ENCODE measurements around the gene CCDC107.

CCDC107 gene

DNA sequence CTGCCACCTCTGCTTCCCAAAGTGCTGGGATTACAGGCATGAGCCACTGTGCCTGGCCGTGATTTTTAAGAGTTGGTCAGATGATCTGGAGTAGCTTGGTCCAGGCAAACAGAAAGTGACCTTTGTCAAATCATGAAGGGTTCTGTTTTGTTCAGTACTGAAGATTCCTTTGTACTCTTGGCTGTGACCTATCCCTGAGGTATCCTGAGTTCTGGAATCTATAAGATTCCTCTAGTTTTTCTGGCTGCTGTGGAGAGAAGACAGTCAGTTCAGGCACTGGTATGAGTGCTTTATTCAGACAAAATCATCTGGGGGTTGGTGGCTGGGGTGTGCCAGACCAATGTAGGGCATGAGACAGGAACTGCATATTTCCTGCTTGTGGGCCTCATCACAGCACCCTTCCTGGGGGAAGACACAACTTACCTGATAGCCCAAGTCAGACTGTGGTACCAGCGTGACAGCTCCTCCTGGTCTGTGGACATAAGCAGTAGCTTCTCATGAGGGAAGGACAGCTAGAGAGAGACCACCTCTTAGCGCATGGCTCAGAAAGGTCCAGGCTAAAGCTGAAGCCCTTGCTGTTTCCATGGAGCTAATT is 3.8 kb downstream of the CCDC107 start:
- no peak for DNase-seq (ENCODE audit: low spot score)

DNA sequence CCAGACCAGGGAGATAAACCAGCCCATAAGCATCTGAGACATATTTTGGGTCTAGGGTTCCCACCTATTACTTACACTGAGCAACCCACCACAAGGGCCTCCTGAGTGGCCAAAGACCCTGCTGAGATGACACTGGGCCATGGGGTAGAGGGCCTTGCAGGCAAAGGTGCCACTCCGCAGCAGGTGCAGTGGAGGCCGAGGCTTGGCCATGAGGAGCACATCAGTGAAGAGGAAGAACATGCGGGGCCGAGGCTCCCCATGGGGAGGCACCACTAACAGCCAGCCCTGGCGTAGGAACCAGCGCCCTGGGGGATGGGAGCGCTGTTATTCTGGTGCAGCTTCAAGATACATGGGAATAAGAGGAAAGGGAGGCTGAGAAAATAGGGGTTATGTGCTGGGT is 4.3 kb downstream of the CCDC107 start:
- DNase-seq (ENCODE audit: low spot score): no peak

DNA sequence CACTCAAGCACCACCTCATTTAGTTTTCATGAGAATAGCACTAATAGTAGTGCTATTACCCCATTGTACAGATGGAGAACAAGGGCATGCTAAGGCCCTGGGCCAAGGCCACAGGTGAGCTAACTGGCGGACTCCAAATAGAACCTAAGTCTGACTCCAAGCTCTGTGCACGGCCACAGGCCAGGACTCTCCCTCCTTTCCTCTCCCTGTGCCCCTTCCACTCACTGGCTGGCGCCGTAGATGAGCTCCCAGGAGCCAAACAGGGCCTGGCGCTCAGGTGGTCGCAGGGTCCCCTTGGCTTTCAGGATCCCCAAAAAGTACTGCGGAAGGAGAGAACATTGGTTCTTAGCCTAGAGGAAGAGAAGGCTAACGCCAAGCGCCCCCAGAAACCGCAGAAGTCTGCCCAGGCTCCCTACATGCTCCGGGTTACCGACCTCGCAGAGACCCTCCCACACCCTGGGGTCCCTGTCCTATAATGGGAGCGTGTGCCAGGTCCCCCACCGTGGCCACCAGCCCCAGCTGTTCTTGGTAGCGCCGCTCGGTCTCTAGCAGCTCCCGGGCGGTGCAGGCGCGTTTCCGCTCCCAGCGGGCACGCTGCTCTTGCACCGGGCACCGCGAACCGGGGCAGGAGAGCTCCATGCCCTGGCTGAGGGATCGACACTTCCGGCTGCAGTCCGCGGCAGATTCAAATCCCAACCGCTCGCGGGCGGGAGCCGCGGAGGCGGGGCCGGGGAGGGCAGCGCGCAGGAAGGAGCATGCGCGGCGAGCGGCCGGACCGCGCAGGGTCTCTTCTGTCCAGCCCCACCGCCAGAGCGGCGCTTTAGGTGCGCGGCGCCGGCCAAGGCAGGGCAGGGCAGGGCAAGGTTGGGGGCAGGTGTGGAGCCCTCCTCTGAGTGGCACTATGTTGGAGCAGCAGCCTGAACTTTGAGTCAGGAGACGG is 6.7 kb downstream of the CCDC107 start, which contains the start of gene ARHGEF39:
ARHGEF39 (minus strand) TSS at position 665 of the 940 bp plus-strand sequence; CDS start at position 639, 26 bp downstream.
- peak; percentile 75 for DNase-seq (ENCODE audit: low spot score)

DNA sequence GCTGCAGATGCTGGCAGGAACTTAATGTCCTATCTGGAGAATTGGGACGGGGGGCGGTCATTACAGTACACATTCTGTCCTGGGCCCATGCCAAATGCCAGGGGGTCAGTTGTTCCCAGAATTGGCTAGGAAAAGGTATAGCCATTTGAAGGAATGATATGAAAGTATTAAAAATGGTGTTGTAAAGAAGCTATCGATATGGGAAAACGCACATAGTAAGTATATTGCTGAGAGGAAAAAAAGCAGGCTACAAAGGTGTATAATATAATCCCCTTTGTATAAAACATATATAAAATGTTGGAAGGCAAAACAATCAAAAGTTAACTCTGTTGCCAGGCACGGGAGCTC is 7.4 kb downstream of the CCDC107 start:
- DNase-seq (ENCODE audit: low spot score): no peak

DNA sequence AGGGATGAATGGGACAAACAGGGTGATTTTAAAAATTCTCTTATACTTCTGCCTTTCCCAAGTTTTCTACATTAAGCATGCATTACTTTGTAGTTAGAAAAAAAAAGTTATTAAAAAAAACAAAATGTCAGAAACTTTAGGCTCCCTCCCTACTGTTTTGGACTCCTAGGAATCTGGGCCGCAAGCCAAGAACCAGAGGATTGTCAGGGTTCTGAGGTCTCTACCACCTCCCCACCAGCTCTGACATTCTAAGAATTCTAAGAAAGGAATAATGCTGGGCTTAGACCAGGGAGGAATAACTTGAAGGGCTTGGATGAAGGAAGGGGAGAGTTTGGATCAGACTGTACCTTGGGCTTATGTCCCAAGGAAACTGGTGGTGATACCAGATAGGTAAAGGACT is 8.0 kb downstream of the CCDC107 start:
- no peak for DNase-seq (ENCODE audit: low spot score)

DNA sequence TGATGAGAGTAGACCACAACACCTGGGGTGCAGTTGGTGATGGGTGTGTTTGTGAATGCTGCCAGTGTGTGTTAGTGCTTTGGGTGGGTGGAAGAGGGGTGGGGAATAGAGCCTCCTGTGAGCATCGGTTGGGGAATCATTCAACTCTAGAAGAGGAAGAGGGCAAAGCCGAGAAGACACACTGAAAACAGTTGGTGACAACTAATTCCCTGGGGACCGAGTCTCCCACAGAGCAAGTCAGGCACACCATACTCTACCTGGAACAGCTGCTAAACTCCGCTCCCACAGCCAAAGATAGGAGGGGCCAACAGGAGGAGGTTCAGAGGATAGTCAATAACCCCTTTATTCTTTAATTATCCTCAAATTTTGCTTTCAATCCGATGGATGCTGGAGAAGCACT is 8.5 kb downstream of the CCDC107 start:
- DNase-seq (ENCODE audit: low spot score): no peak

DNA sequence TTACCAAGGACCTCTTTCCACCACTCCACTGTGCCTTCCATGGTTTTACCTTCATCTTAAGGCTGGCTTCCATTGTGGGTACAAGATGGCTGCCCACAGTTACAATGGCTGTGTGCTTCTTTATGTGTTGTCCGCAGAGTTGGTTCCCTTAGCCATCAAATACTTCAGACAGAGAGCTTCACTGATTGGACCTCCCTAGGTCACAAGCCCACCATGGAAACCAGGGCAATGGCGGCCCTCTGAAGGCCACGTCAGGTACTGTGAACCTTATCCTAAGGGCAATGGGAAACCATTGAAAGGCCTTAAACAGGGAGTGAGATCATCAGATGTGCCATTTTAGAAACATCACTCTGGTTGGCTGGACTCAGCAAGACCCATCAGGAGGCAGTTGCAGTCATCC is 9.8 kb downstream of the CCDC107 start:
- no peak for DNase-seq (ENCODE audit: low spot score)

DNA sequence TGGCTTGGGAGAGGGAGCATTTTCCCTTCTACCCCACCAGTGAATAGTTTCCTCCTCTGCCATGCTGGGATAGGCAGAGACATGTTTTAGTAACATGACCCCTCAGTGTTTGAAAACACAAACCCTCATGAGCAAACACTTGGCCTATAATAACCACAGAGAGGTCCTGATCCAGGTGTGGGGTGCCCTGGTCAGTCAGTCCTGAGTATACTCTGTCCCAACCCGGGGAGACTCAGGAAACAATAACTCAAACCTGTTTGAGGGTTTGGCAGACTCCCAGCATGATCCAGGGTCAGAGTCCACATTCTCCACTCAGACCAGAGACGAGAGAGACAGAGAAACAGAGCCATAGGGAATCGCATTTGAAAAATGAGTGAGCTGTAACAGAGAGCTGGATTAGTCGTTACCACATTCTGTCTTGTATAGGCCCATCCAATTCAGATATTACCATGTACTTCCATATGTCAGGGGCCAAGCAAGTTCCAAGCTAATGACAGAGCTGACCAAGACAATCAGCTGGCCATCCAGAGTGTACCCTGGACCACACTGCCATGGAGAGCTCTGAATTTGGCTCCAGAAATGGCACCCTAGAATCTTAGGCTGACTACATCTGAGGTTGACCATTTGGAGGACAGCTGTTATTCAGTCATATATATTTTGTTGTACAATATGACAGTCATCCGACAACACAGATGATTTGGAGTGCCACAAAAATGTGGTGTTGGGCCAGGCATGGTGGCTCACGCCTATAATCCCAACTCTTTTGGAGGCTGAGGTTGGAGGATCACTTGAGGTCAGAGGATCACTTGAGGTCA is 11.4 kb downstream of the CCDC107 start:
- DNase-seq (ENCODE audit: low spot score): no peak

DNA sequence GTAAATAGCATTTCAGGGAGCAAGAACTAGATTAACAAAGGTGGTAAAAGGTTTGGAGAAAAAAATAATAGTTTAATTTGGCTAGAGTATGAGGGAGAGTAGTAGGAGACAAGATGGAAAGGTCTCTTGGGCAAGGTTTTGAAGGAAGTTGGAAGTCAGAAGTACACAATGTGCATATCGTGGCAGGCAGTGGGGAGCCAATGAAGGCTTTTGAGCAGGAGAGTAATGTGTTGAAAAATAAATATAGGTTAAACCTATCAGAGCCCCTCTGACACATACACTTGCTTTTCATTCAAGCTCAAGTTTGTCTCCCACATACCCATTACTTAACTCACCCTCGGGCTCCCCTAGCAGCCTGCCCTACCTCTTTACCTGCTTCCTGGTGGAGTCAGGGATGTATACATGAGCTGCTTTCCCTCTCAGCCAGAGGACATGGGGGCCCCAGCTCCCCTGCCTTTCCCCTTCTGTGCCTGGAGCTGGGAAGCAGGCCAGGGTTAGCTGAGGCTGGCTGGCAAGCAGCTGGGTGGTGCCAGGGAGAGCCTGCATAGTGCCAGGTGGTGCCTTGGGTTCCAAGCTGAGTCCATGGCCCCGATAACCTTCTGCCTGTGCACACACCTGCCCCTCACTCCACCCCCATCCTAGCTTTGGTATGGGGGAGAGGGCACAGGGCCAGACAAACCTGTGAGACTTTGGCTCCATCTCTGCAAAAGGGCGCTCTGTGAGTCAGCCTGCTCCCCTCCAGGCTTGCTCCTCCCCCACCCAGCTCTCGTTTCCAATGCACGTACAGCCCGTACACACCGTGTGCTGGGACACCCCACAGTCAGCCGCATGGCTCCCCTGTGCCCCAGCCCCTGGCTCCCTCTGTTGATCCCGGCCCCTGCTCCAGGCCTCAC is 15.3 kb downstream of the CCDC107 start, which contains the start of gene CA9:
CA9 (plus strand) TSS at position 797 of the 893 bp plus-strand sequence; CDS start at position 829, 32 bp downstream.
- DNase-seq (ENCODE audit: low spot score): peak; percentile 57

DNA sequence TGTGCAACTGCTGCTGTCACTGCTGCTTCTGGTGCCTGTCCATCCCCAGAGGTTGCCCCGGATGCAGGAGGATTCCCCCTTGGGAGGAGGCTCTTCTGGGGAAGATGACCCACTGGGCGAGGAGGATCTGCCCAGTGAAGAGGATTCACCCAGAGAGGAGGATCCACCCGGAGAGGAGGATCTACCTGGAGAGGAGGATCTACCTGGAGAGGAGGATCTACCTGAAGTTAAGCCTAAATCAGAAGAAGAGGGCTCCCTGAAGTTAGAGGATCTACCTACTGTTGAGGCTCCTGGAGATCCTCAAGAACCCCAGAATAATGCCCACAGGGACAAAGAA is 15.9 kb downstream of the CCDC107 start:
- no peak for DNase-seq (ENCODE audit: low spot score)

DNA sequence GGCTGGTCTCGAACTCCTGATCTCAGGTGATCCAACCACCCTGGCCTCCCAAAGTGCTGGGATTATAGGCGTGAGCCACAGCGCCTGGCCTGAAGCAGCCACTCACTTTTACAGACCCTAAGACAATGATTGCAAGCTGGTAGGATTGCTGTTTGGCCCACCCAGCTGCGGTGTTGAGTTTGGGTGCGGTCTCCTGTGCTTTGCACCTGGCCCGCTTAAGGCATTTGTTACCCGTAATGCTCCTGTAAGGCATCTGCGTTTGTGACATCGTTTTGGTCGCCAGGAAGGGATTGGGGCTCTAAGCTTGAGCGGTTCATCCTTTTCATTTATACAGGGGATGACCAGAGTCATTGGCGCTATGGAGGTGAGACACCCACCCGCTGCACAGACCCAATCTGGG is 17.1 kb downstream of the CCDC107 start:
- no peak for DNase-seq (ENCODE audit: low spot score)

DNA sequence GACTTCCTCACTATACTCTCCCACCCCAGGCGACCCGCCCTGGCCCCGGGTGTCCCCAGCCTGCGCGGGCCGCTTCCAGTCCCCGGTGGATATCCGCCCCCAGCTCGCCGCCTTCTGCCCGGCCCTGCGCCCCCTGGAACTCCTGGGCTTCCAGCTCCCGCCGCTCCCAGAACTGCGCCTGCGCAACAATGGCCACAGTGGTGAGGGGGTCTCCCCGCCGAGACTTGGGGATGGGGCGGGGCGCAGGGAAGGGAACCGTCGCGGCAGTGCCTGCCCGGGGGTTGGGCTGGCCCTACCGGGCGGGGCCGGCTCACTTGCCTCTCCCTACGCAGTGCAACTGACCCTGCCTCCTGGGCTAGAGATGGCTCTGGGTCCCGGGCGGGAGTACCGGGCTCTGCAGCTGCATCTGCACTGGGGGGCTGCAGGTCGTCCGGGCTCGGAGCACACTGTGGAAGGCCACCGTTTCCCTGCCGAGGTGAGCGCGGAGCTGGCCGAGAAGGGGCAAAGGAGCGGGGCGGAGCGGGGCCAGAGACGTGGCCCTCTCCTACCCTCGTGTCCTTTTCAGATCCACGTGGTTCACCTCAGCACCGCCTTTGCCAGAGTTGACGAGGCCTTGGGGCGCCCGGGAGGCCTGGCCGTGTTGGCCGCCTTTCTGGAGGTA is 17.8 kb downstream of the CCDC107 start:
- DNase-seq (ENCODE audit: low spot score): no peak

DNA sequence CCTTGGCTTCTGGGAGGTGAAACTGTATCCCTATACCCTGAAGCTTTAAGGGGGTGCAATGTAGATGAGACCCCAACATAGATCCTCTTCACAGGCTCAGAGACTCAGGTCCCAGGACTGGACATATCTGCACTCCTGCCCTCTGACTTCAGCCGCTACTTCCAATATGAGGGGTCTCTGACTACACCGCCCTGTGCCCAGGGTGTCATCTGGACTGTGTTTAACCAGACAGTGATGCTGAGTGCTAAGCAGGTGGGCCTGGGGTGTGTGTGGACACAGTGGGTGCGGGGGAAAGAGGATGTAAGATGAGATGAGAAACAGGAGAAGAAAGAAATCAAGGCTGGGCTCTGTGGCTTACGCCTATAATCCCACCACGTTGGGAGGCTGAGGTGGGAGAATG is 21.0 kb downstream of the CCDC107 start:
- no peak for DNase-seq (ENCODE audit: low spot score)

DNA sequence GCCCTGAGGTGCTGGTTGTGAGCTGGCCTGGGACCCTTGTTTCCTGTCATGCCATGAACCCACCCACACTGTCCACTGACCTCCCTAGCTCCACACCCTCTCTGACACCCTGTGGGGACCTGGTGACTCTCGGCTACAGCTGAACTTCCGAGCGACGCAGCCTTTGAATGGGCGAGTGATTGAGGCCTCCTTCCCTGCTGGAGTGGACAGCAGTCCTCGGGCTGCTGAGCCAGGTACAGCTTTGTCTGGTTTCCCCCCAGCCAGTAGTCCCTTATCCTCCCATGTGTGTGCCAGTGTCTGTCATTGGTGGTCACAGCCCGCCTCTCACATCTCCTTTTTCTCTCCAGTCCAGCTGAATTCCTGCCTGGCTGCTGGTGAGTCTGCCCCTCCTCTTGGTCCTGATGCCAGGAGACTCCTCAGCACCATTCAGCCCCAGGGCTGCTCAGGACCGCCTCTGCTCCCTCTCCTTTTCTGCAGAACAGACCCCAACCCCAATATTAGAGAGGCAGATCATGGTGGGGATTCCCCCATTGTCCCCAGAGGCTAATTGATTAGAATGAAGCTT is 21.8 kb downstream of the CCDC107 start:
- no peak for DNase-seq (ENCODE audit: low spot score)

DNA sequence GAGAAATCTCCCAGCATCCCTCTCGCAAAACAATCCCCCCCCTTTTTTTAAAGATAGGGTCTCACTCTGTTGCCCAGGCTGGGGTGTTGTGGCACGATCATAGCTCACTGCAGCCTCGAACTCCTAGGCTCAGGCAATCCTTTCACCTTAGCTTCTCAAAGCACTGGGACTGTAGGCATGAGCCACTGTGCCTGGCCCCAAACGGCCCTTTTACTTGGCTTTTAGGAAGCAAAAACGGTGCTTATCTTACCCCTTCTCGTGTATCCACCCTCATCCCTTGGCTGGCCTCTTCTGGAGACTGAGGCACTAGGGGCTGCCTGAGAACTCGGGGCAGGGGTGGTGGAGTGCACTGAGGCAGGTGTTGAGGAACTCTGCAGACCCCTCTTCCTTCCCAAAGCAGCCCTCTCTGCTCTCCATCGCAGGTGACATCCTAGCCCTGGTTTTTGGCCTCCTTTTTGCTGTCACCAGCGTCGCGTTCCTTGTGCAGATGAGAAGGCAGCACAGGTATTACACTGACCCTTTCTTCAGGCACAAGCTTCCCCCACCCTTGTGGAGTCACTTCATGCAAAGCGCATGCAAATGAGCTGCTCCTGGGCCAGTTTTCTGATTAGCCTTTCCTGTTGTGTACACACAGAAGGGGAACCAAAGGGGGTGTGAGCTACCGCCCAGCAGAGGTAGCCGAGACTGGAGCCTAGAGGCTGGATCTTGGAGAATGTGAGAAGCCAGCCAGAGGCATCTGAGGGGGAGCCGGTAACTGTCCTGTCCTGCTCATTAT is 22.4 kb downstream of the CCDC107 start:
- DNase-seq (ENCODE audit: low spot score): no peak

DNA sequence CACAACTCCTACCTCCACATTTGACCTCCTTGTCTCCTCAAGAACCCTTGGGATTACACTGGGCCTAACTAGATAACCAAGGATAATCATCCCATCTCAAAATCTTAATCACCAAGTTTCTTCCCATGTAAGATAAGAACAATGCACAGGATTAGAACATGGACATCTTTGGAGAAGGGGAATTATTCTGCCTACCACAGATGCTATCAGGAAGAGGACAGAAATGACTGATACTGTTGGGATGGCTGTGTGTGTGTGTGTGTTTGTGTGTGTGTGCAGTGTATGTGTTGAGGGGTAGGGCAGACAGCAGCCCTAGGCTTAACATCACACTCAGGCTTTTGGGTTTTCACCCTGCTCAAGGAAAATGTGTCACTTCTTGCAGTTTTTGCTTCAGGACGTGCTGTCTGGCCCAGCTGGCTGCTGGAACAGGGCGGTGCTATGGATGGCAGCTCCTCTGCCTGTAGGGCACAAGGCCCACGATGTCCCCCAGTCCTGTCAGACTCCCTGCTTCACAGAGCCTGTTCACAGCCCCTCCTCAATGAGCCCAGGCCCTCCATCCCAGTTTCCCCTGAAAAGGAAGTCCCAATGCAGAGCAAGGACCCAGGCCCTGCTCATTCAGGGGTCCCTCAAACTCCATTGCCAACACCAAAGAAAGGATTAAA is 23.4 kb downstream of the CCDC107 start:
- DNase-seq (ENCODE audit: low spot score): no peak

DNA sequence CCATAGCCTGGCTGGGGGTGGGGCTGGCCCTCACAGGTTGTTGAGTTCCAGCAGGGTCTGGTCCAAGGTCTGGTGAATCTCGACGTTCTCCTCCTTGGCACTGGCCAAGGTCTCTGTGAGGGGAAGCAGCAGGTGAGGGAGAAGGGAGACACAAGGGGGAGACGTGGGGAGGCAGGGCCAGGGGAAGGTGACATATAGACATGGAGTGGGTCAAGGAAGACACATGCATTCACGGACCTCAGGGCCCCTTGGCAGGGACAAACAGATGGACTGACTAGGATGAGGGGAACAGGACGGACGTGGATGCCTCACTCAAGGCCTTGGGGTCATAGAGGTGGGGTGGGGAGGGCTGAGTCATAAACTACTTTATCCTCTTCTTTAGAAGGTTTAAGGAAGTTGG is 24.0 kb downstream of the CCDC107 start:
- no peak for DNase-seq (ENCODE audit: low spot score)

DNA sequence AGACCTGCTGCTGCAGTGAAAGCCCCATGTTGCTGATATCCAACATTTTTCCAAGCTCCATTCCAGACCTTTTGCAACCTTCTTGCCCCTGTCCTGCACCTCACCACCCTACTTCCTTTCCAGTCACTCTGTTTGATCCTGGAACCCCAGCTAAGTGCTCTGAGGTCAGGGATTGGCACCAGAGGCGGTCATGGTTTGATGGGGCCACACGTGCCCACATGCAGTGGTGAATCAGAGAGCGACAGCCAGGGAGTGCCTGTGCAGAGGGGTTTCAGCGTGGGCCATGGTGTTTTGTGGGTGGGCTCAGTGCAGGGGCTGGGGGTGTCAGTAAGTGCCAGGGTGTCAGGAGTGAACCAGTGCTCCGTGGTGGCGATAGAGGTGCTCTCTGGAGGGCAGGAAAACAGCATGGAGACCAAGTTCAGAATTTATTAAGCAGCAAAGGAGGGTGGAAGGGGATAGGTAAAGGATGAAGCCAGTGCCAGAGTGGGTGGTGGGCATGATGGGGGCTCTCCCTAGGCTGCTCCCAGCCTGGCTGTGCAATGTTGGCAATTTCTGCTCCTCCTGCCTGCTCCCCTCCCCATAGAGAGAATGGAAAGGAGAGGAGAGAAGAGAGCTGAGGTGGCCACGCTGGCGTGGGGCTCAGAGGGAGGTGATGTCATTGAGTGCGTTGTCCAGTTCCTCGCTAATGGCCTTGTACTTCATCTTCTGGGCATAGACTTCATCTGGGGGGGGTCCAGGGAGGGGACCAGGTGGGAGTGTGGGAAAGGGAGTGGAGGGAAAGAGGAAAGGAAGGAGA is 24.6 kb downstream of the CCDC107 start:
- DNase-seq (ENCODE audit: low spot score): no peak

DNA sequence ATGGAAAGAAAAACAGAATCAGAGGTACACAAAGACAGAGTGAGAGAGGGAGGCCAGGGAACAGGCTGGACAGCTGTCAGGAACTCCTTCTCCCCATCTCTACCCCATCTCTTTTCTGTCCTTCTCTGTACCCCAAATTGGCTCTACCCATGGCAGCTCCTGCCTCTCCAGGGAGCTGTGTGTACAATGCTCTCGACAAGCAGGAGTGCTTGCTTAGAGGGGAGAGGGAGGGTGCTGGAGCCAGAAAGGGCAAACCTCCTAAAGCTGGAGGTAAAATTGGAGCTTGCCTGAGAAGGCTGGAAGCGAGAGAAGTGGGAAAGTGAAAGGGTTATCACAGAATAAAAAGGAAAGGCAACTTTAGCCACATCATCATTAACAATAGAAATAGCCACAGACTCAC is 25.2 kb downstream of the CCDC107 start:
- no peak for DNase-seq (ENCODE audit: low spot score)
